Measurements from ENCODE around the gene JMJD4.
"Not testable (repeated sequence)": the region's sequence is repeated elsewhere in the genome, so short reads cannot be mapped to it uniquely, and the experiment has no call there.

JMJD4 gene

GRCh38 chr1:227732586-227733308 is 2.4 kb downstream of the JMJD4 start:
- no peak for DNase-seq (ENCODE audit: low read depth)

GRCh38 chr1:227731696-227732585 is 3.2 kb downstream of the JMJD4 start:
- DNase-seq (ENCODE audit: low read depth), result no peak

- no peak for DNase-seq (ENCODE audit: low read depth)
Observed at GRCh38 chr1:227731241-227731677, 3.8 kb downstream of the JMJD4 start.

GRCh38 chr1:227730630-227731151 is 4.4 kb downstream of the JMJD4 start:
- DNase-seq (ENCODE audit: low read depth), result no peak

- DNase-seq (ENCODE audit: low read depth), result no peak
Observed at GRCh38 chr1:227729881-227730629, 5.0 kb downstream of the JMJD4 start.

- no peak for DNase-seq (ENCODE audit: low read depth)
Observed at GRCh38 chr1:227729144-227729880, 5.8 kb downstream of the JMJD4 start.

- DNase-seq (ENCODE audit: low read depth), result no peak
Observed at GRCh38 chr1:227728892-227729143, 6.3 kb downstream of the JMJD4 start.

GRCh38 chr1:227728059-227728891 is 6.8 kb downstream of the JMJD4 start:
- peak; percentile 46 for DNase-seq (ENCODE audit: low read depth)

- no peak for DNase-seq (ENCODE audit: low read depth)
Observed at GRCh38 chr1:227726924-227727599, 8.0 kb downstream of the JMJD4 start.

GRCh38 chr1:227726318-227726717 is 8.8 kb downstream of the JMJD4 start:
- DNase-seq (ENCODE audit: low read depth), result no peak

GRCh38 chr1:227725046-227725445 is 10.1 kb downstream of the JMJD4 start:
- no peak for DNase-seq (ENCODE audit: low read depth)

- DNase-seq (ENCODE audit: low read depth), result no peak
Observed at GRCh38 chr1:227723474-227723873, 11.6 kb downstream of the JMJD4 start.

GRCh38 chr1:227718932-227719331 is 16.2 kb downstream of the JMJD4 start:
- no peak for DNase-seq (ENCODE audit: low read depth)

GRCh38 chr1:227712648-227713047 is 22.5 kb downstream of the JMJD4 start:
- DNase-seq (ENCODE audit: low read depth), result no peak

GRCh38 chr1:227710474-227710873 is 24.6 kb downstream of the JMJD4 start:
- not testable (repeated sequence) for DNase-seq (ENCODE audit: low read depth)

- no peak for DNase-seq (ENCODE audit: low read depth)
Observed at GRCh38 chr1:227709451-227709850, 25.7 kb downstream of the JMJD4 start.

GRCh38 chr1:227707846-227708245 is 27.3 kb downstream of the JMJD4 start:
- DNase-seq (ENCODE audit: low read depth), result no peak

GRCh38 chr1:227701631-227702030 is 33.5 kb downstream of the JMJD4 start:
- not testable (repeated sequence) for DNase-seq (ENCODE audit: low read depth)

GRCh38 chr1:227697321-227697864 is 37.7 kb downstream of the JMJD4 start:
- DNase-seq (ENCODE audit: low read depth), result no peak

GRCh38 chr1:227685807-227686206 is 49.3 kb downstream of the JMJD4 start:
- no peak for DNase-seq (ENCODE audit: low read depth)
